Duodenal mucosa (tissue), 2 donors: ENCODE results near the gene BMPR1B.
"Not testable (repeated sequence)": the region's sequence is repeated elsewhere in the genome, so short reads cannot be mapped to it uniquely, and the experiment has no call there.

ENCODE experiments used
- H3K27ac ChIP-seq: one replicate; pipeline ENCODE4 v1.7.0; 2013; ENCODE audit warnings: low read depth, low read length
- H3K27me3 ChIP-seq, 2 donors: one replicate each; pipeline ENCODE4 v1.7.0; 2013; ENCODE audit warnings: low read length in 2 of 2, control low read depth in 1 of 2; ENCODE audit not compliant: insufficient read depth in 2 of 2, control insufficient read depth in 1 of 2
- H3K36me3 ChIP-seq, 2 donors: one replicate each; pipeline ENCODE4 v1.7.0; 2013; ENCODE audit warnings: low read length in 2 of 2, control low read depth in 1 of 2; ENCODE audit not compliant: insufficient read depth in 2 of 2, control insufficient read depth in 1 of 2
- H3K4me1 ChIP-seq, 2 donors: one replicate each; pipeline ENCODE4 v1.7.0; 2013; ENCODE audit warnings: low read length in 2 of 2, control low read depth in 1 of 2; ENCODE audit not compliant: insufficient read depth in 2 of 2, control insufficient read depth in 1 of 2
- H3K4me3 ChIP-seq, 2 donors: one replicate each; pipeline ENCODE4 v1.7.0; 2013; ENCODE audit warnings: low read length in 2 of 2, low read depth in 1 of 2
- H3K9ac ChIP-seq, 2 donors: one replicate each; pipeline ENCODE4 v1.7.0; 2013; ENCODE audit warnings: low read length in 2 of 2, low read depth in 1 of 2
- H3K9me3 ChIP-seq, 2 donors: one replicate each; pipeline ENCODE4 v1.7.0; 2013; ENCODE audit warnings: low read length in 2 of 2, control low read depth in 1 of 2; ENCODE audit not compliant: control insufficient read depth in 1 of 2

BMPR1B gene

DNA sequence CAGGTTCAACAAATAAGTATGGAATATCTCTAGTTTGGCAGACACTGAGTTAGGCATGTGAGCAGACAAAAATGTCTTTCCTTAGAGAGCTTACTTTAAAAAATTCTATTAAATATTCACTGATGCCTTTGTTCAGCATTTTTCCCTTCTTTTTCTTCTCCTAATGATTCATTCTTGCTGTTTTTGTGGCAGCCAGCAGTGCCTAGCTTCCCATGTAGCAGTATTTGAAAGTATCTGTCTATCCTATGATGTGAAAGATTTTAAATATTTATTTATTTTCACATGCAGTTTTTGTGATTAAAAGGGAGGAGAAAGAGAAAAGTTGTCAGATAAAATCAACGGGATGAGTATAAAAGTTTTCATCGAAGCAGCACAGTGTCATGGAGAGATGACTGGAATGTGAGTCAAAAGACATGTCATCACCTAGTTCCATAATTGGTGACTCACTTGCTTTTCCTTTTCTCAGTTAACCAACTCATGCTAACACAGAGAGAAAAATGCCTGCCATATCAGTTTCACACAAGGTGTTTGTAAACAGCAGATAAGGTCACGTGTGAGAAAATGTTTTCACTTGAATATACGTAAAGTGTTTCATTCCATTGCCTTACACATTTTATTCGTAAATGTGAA, 69.8 kb downstream of the BMPR1B start:
- Histone ChIP-seq H3K4me1 (no peaks in the 10 kb centered on the region), H3K27me3 (no peaks in the 10 kb centered on the region), H3K9me3 (no peaks in the 10 kb centered on the region), H3K36me3 (no peaks in the 10 kb centered on the region), H3K4me3 (no peak overlapping the region), H3K27ac (no peak overlapping the region), H3K9ac (no peak overlapping the region)

DNA sequence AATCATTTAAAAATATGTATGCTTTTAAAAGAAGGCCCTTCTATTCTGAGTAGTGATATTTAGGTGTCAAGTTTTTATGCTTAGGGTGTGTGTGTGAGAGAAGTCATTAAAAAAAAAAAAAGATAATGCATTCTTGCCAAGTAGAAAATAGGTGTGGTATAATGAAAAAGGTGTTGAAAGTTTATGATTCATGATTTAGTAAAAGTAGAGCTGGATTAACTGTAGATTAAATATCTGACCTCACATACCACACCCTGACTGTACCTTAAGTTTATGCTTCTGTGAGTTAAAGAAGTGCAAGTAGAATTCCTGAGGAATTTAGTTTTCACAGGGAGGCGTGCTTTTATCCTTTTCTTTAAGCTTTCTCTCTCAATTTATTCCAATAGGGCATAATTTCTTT, 71.1 kb downstream of the BMPR1B start:
- Histone ChIP-seq H3K4me3 (no peak overlapping the region), H3K27ac (no peak overlapping the region), H3K4me1 (no peaks in the 10 kb centered on the region), H3K9me3 (no peaks in the 10 kb centered on the region), H3K27me3 (no peaks in the 10 kb centered on the region), H3K36me3 (no peaks in the 10 kb centered on the region), H3K9ac (no peak overlapping the region)

DNA sequence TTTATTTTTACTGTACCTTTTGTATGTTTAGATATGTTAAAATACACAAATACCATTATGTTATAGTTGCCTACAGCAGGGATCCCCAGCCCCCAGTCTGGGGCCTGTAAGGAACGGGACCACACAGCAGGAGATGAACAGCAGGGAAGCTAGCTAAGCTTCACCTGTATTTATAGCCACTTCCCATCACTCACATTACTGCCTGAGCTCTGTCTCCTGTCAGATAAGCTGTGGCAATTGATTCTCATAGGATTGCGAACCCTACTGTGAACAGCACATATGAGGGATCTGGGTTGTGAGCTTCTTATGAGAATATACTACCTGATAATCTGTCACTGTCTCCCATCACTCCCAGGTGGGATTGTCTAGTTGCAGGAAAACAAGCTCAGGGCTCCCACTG, 73.9 kb downstream of the BMPR1B start:
- no peak overlapping the region for H3K9ac ChIP-seq
- H3K4me1 ChIP-seq = no peaks in the 10 kb centered on the region
- H3K27me3 ChIP-seq = no peaks in the 10 kb centered on the region
- no peaks in the 10 kb centered on the region for H3K36me3 ChIP-seq
- H3K4me3 ChIP-seq = no peak overlapping the region
- no peak overlapping the region for H3K27ac ChIP-seq
- H3K9me3 ChIP-seq = no peaks in the 10 kb centered on the region

DNA sequence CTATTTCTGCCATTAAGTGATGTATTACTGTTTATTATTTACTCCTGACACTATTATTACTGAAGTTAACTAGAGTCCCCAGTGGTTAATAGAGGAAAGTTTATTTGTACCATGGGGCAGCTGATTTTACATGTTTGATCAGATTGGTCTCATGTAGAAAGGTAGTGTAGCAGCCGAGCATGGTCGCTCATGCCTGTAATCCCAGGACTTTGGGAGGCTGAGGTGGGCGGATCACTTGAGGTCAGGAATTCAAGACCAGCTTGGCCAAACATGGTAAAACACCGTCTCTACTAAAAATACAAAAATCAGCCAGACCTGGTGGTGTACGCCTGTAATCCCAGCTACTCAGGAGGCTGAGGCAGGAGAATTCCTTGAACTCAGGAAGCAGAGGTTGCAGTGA, 74.6 kb downstream of the BMPR1B start:
- not testable (repeated sequence) for H3K36me3 ChIP-seq, H3K4me3 ChIP-seq, H3K9ac ChIP-seq, H3K9me3 ChIP-seq, H3K27ac ChIP-seq, H3K27me3 ChIP-seq, H3K4me1 ChIP-seq

DNA sequence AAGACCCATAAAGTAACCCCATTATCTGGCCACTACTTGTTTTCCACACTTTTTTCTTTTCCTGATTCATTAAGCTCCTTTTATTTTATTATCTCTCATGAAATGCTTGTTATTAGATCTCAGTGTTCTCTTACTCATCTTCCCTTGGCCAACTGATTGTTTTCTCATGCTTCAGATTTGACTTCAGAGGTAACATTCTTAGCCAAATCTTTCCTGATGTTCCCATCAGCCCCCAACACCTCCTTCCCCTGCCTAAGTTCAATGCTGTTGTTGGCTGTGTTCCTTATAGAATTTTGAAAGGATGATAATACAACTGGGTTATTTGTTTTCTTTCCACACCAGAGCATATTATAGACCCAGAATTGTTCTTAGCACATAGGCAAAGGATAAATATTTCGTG, 75.6 kb downstream of the BMPR1B start:
- Histone ChIP-seq H3K9ac (no peak overlapping the region), H3K27ac (no peak overlapping the region), H3K9me3 (no peaks in the 10 kb centered on the region), H3K36me3 (no peaks in the 10 kb centered on the region), H3K4me3 (no peak overlapping the region), H3K4me1 (no peaks in the 10 kb centered on the region), H3K27me3 (no peaks in the 10 kb centered on the region)

DNA sequence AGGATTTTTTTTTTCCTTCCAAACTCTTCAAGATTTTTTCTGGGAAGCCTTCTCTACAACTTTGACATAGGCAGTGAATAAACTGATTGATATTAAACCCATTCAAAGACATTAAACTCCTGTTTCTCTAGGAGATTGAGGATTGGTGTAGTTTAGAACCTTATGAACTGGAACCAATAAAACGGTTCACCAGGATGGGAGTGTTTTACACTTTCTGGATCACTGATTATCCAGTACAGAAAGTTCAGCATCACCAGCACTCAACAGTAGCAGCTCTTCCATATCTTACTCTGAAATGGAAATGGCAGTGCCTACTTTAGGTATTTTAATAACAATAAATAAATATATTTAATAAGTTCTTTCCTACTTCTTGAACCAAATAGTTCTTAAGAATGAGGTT, 76.7 kb downstream of the BMPR1B start:
- H3K36me3 ChIP-seq = no peaks in the 10 kb centered on the region
- no peak overlapping the region for H3K27ac ChIP-seq
- no peak overlapping the region for H3K9ac ChIP-seq
- no peaks in the 10 kb centered on the region for H3K27me3 ChIP-seq
- no peaks in the 10 kb centered on the region for H3K9me3 ChIP-seq
- H3K4me3 ChIP-seq = no peak overlapping the region
- no peaks in the 10 kb centered on the region for H3K4me1 ChIP-seq

DNA sequence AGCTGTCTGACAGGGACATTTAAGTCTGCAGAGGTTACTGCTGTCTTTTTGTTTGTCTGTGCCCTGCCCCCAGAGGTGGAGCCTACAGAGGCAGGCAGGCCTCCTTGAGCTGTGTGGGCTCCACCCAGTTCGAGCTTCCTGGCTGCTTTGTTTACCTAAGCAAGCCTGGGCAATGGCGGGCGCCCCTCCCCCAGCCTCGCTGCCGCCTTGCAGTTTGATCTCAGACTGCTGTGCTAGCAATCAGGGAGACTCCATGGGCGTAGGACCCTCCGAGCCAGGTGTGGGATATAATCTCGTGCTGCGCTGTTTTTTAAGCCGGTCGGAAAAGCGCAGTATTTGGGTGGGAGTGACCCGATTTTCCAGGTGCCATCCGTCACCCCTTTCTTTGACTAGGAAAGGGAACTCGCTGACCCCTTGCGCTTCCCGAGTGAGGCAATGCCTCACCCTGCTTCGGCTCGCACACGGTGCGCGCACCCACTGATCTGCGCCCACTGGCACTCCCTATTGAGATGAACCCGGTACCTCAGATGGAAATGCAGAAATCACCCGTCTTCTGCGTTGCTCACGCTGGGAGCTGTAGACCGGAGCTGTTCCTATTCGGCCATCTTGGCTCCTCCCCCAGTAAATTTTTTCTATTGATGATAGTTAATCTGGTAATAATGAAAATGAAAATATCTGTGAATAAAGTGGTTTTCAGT, 83.6 kb downstream of the BMPR1B start:
- not testable (repeated sequence) for H3K4me3 ChIP-seq, H3K4me1 ChIP-seq, H3K27ac ChIP-seq

DNA sequence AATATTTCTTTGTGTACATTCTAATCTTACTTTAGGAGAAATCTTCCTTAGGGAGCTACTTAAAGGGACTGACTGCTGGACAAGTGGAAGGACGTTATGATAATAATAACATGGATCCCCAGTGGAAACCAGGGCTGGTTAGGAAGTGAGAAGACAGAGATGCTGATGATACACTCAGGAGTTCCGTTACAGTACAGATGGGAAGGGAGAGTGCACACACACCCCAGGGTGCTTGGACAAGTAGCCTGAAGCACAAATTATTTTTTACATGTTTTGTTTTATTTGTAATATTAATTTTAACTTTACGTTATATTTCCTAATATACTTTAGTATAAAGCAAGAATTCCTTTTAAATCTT, 84.1 kb downstream of the BMPR1B start:
- Histone ChIP-seq H3K4me1 (no peaks in the 10 kb centered on the region), H3K27me3 (no peaks in the 10 kb centered on the region), H3K36me3 (no peaks in the 10 kb centered on the region), H3K4me3 (no peak overlapping the region), H3K9me3 (no peaks in the 10 kb centered on the region), H3K9ac (no peak overlapping the region), H3K27ac (no peak overlapping the region)

More for the DNA sequence above, 83.6 kb downstream of the BMPR1B start:
- not testable (repeated sequence) for H3K9me3 ChIP-seq, H3K27me3 ChIP-seq, H3K9ac ChIP-seq, H3K36me3 ChIP-seq

DNA sequence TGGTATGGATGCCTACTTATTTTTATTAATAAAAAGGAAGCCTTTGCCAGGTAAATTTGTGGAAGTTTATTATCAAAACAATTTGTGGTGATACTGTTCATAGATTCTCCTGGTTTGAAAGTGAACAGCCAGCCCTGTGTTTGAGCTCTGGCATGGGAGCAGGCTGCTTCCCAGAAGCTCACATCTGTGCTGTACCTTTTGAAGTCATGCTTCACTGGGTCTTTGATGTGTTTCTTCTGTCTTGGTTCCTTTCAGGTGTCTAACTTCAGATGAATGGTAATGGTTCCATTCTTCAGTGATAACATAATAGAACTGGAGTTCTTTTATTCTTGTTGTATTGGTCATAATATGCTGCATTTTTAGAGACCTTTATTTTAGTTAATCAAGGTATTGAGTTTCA, 85.5 kb downstream of the BMPR1B start:
- no peaks in the 10 kb centered on the region for H3K36me3 ChIP-seq
- no peaks in the 10 kb centered on the region for H3K9me3 ChIP-seq
- H3K4me3 ChIP-seq = no peak overlapping the region
- H3K27ac ChIP-seq = no peak overlapping the region
- H3K9ac ChIP-seq = no peak overlapping the region
- H3K27me3 ChIP-seq = no peaks in the 10 kb centered on the region
- H3K4me1 ChIP-seq = no peaks in the 10 kb centered on the region

DNA sequence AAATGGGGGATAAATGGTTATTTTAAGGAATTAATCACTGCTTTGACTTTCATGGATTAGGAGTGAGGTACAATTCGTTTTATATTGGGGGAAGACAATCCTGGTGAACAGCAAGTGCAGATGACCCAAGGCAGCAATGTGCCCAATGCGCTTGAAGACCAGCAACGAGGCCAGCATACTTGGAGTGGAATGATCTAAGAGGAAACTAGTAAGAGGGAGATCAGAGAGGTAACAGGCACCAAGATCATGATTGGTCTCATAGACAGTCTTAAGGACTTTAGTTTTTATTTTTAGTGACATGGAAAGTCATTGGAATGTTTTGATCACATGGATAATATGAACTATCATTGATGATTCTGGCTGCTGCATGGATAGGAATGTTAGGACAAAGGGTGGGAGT, 90.6 kb downstream of the BMPR1B start:
- Histone ChIP-seq H3K36me3 (no peaks in the 10 kb centered on the region), H3K9ac (no peak overlapping the region), H3K9me3 (no peaks in the 10 kb centered on the region), H3K27ac (no peak overlapping the region), H3K4me3 (no peak overlapping the region), H3K4me1 (no peaks in the 10 kb centered on the region), H3K27me3 (no peaks in the 10 kb centered on the region)
